Pancreas (tissue), 10 donors: ENCODE results near the gene ELOVL1. TPM values are rescaled to one million over a fixed set of nuclear protein-coding genes. Genes with fewer than 3 reads are reported as not detected.
A peak's percentile ranks its signal among the peaks of the same experiment; 100 is the strongest.

ENCODE experiments used
- ATAC-seq, 4 donors: fragments of 200-7000 bp; cut with Tn5 transposase; one replicate each; pipeline versions ENCODE4 v1.8.0 to v1.9.1; 2020; ENCODE audit warnings: mild to moderate bottlenecking in 4 of 4, moderate library complexity in 4 of 4
- DNase-seq, 6 donors: peaks; one replicate each; pipeline ENCODE4 v3.0.0-alpha.2; 2020
- FAIRE-seq: peaks from 2 replicates; lab custom pipeline; 2012; peaks lifted over from hg19 to GRCh38; lab: Jason Lieb, UNC
- H3K27ac ChIP-seq, 4 donors: fragments of 200-600 bp; sonication (generic); 1 replicate in 3 of 4; 2 replicates in 1 of 4; pipeline versions ENCODE4 v1.5.0 to v1.8.0; 2020
- H3K27me3 ChIP-seq, 4 donors: fragments of 200-600 bp; one replicate each; pipeline ENCODE4 v1.8.0; 2021
- H3K36me3 ChIP-seq, 3 donors: fragments of 200-600 bp; sonication (generic) in 1 of 3; one replicate each; pipeline versions ENCODE4 v1.5.0 to v1.8.0; 2020 to 2021
- H3K4me1 ChIP-seq, 3 donors: fragments of 200-600 bp; one replicate each; pipeline ENCODE4 v1.8.0; 2021
- H3K4me3 ChIP-seq, 4 donors: fragments of 200-600 bp; sonication (generic) in 2 of 4; one replicate each; pipeline versions ENCODE4 v1.5.0 to v1.8.0; 2020 to 2021
- H3K9me3 ChIP-seq, 4 donors: fragments of 200-600 bp; one replicate each; pipeline ENCODE4 v1.8.0; 2021
- WGBS, 2 donors: extraction: QIAGEN DNeasy Blood & Tissue Kit; methylation state at CpG; one replicate each; pipeline ENCODE4 v1.1.7; 2013; 5-methylcytosine and 5-hydroxymethylcytosine counted together
- intact Hi-C, 3 donors: fragments of 100-400 bp; cut with DNase I; formaldehyde crosslinking; loops; one replicate each; pipeline versions ENCODE4 v1.11.1 to v1.14.2; 2022
- polyA plus RNA-seq, 2 donors: library from polyadenylated mRNA; stranded (reverse); fragments of 200-250 nt; gene quantifications; one replicate each; pipeline ENCODE4 v1.2.3, GENCODE V29; 2013
- total RNA-seq, 6 donors: library from RNA; stranded (reverse); fragmentation: NEBNext Ultra II Directional in 4 of 6; extraction: Animal tissue kit (Norgen Biotek cat#: 25700) in 4 of 6; gene quantifications; one replicate each; pipeline versions ENCODE4 v1.2.1 to v1.2.4, GENCODE V29; 2021 to 2023
- TF ChIP-seq, protein P1 (sequence below), 4 donors: fragments of 200-600 bp; sonication (generic) in 3 of 4; IDR thresholded peaks; one replicate each; pipeline versions ENCODE4 v1.5.0 to v1.8.0; 2021; ENCODE audit warnings: antibody characterized with exemption in 4 of 4
- donor health status: healthy with polysubstance abuse.
- donor health status: DM: no; HTN: no; CAD: no; lungs with moderate emphysema.
- donor health status: DM: no; HTN: no; CAD: no.
- donor health status: control.
- donor health status: control.
- donor health status: Bipolar disorder and iron deficiency.
- donor health status: DM: yes; HTN: yes; CAD: no.
- donor health status: DM: no; HTN: no; CAD: no.
- donor health status: DM: no; HTN: no; CAD: no.
- donor health status: DM: yes; HTN: yes; CAD: no.

Gene ELOVL1
- total and polyA plus RNA-seq, 8 donors: 22.8 to 44.9 (median 31.6) TPM

GRCh38 chr1:43350976-43351375, 16.8 kb downstream of the ELOVL1 start:
- Histone ChIP-seq H3K36me3 (no peaks in the 10 kb centered on the region), H3K4me3 (no peak overlapping the region), H3K27me3 (no peaks in the 10 kb centered on the region), H3K9me3 (no peaks in the 10 kb centered on the region), H3K27ac (no peak overlapping the region), H3K4me1 (peaks cover 0 to 10% (median 0%) of the 10 kb centered on the region in 3 donors)
- TF ChIP-seq, protein P1, sequence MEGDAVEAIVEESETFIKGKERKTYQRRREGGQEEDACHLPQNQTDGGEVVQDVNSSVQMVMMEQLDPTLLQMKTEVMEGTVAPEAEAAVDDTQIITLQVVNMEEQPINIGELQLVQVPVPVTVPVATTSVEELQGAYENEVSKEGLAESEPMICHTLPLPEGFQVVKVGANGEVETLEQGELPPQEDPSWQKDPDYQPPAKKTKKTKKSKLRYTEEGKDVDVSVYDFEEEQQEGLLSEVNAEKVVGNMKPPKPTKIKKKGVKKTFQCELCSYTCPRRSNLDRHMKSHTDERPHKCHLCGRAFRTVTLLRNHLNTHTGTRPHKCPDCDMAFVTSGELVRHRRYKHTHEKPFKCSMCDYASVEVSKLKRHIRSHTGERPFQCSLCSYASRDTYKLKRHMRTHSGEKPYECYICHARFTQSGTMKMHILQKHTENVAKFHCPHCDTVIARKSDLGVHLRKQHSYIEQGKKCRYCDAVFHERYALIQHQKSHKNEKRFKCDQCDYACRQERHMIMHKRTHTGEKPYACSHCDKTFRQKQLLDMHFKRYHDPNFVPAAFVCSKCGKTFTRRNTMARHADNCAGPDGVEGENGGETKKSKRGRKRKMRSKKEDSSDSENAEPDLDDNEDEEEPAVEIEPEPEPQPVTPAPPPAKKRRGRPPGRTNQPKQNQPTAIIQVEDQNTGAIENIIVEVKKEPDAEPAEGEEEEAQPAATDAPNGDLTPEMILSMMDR (IDR thresholded peaks at IDR 0.05): no peak
- WGBS, 2 donors: 86 to 91% methylated on average over 1 of the region's 1 CpG
- no peak for DNase-seq
- FAIRE-seq: no peak
- no peak for ATAC-seq
- intact Hi-C loops: no loop called here

DNA sequence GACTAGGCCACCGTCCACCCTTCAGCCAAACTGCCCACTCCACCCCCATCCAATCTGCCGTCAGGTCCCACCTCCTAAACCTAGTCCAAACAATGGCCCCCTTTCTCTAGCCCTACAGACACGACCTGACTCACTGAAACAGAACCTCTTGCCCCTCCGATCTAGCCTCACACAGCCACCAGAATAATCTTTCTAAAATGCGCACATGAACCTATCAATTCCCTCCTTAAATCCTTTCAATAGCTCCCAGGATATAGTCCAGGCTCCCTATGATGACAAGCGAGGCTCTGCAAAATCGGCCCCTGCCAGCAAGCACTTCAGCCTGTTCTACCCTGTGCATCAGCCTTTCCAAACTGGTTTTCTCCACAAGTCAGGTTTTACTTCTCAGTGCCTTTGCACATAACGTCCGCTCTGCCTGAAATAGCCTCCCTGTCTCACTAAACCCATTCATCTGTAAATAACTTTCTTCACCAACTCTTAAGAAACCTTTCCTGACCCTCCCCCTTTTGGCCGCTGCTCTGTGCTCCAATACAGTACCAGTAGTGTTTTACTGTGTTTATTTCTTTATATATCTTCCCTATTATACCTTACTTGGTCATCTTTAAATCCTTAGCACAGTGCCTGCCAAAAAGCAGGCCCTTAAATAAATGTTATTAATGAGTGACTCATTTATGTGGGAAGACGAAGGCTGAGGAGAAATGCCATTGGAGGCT, 18.1 kb downstream of the ELOVL1 start:
- Histone ChIP-seq H3K36me3 (no peaks in the 10 kb centered on the region), H3K4me1 (peaks cover 0 to 10% (median 0%) of the 10 kb centered on the region in 3 donors), H3K9me3 (no peaks in the 10 kb centered on the region), H3K4me3 (peak overlapping the region in 3 of 4 donors; percentile 39 to 60 (median 55)), H3K27ac (peak overlapping the region; percentile 99 to 100 (median 100)), H3K27me3 (no peaks in the 10 kb centered on the region)
- DNase-seq (no peak), FAIRE-seq (no peak), ATAC-seq (no peak)
- WGBS, 2 donors: 34 to 36% methylated on average over 11 of the region's 11 CpGs
- TF ChIP-seq, protein P1 (IDR thresholded peaks at IDR 0.05): no peak
- intact Hi-C loops: no loop called here

DNA sequence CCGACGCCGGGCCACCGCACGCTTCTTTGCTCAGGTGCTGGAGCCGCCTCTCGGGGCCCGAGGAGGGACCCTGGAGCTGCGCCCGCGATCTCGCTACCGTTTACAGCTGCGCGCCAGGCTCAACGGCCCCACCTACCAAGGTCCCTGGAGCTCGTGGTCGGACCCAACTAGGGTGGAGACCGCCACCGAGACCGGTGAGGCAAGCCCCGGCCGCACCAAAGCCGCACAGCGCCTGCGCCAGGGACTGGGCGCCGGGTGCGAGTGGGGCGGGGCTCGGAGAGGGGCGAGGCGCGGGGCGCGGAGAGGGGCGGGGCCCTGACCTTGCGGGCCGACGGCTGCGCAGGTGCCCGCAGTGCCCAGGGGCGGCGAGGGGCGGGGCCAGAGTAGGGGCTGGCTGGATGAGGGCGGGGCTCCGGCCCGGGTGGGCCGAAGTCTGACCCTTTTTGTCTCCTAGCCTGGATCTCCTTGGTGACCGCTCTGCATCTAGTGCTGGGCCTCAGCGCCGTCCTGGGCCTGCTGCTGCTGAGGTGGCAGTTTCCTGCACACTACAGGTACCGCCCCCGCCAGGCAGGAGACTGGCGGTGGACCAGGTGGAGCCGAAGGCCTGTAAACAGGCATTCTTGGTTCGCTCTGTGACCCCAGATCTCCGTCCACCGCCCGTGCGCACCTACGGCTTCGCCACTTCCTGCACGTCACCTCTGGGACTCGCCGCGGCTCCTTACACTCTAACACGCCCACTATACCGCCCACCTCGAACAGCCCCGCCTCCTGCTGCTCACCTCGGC, 18.8 kb downstream of the ELOVL1 start:
- FAIRE-seq: no peak
- TF ChIP-seq, protein P1 (IDR thresholded peaks at IDR 0.05): no peak
- 4 to 8% methylated on average over 50 to 72 of the region's 72 CpGs for WGBS, 2 donors
- H3K9me3 ChIP-seq: no peaks in the 10 kb centered on the region
- H3K4me1 ChIP-seq: peaks cover 0 to 10% (median 0%) of the 10 kb centered on the region in 3 donors
- peak; percentile 93 to 98 (median 96) for DNase-seq
- intact Hi-C loops: no loop called here
- no peaks in the 10 kb centered on the region for H3K36me3 ChIP-seq
- no peaks in the 10 kb centered on the region for H3K27me3 ChIP-seq
- peak overlapping the region; percentile 99 to 100 (median 100) for H3K27ac ChIP-seq
- ATAC-seq: peak; percentile 93 to 97 (median 94)
- H3K4me3 ChIP-seq: peak overlapping the region; percentile 39 to 60 (median 53)

GRCh38 chr1:43348343-43348808, 19.4 kb downstream of the ELOVL1 start:
- FAIRE-seq (no peak), DNase-seq (no peak), ATAC-seq (peak; percentile 33 to 56 (median 46))
- Histone ChIP-seq H3K36me3 (no peaks in the 10 kb centered on the region), H3K9me3 (no peaks in the 10 kb centered on the region), H3K27ac (peak overlapping the region; percentile 99 to 100 (median 100)), H3K4me1 (peaks cover 0 to 10% (median 0%) of the 10 kb centered on the region in 3 donors), H3K27me3 (no peaks in the 10 kb centered on the region), H3K4me3 (peak overlapping the region; percentile 39 to 60 (median 53))
- TF ChIP-seq, protein P1 (IDR thresholded peaks at IDR 0.05): no peak
- 9 to 12% methylated on average over 22 of the region's 22 CpGs for WGBS, 2 donors
- intact Hi-C loops: no loop called here
